Stimulated activated CD4-positive, alpha-beta T cell treated with anti-CD3 and anti-CD28 coated beads, Interleukin-2, amount 100 ng/mL, for 4 hours (primary cell): ENCODE results near the gene ZNF423.

Experiments
- DNase-seq: peaks from one replicate; pipeline ENCODE4 v3.0.0-alpha.2; 2020; ENCODE audit warnings: low read depth

ZNF423 gene

DNA sequence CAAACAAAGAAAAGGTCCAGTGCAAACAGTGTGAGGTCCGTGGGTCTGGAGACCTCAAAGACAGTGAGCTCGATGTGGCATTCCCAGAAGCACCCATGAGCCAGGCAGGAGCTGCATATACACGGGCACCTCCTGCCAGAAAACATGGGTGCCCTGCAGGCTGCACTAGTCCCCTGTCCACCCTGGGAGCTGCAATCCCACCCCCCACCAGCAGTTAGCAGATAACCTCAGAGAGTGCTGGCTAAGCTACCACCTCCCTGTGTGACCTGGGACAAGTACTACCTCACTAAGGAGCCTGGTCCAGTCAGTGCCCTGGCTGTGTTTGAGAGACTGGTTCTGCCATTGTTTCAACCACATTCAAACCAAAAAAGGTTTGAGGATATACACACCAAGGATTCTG, 135.7 kb downstream of the ZNF423 start:
- DNase-seq: no peak

DNA sequence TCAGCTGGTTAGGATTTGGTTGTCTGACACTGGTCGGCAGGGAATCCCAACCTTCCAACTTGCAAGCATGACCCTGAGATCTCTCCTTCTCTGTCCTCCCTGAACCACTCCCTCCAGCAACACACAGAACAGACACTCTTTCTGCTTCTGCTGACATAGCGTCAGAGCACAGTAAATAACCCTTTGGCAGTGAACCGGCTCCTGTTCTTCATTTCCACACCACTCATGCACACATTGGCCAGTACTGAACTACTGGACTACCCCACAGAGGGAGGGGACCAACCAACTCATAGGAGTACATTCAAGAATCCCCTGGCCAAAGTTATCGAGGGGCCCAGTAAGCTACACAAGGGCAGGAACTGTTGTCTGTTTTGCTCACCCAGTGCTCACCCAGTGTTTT, 138.2 kb downstream of the ZNF423 start:
- no peak for DNase-seq

DNA sequence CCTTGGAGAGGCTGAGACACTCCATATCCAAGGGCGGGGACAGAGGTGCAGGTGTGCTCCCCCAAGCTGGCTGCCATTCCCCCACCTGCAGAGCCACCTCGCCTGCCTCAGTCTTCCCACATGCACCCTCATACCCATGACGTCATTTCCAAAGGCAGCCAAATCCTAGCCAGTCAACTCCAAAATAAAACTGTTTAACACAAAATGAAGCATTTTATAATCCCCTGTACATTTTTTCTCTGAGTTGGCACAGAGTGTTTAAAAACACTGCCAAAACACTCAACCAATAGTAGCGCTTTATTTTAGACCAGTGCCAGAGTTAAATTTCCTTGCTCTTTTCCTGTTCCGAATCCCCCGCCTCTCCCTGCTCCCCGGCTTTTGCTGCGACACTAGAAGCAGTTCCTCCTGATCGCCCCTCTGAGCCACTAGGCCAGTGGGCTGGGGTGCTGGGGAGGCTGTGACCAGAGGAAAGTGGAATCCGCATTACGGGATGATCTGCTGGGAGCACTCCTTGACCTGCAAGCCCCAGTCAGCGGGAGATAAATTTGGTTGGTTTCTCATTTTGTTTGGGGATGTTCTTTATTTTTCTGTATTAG, 139.5 kb downstream of the ZNF423 start:
- DNase-seq: no peak

DNA sequence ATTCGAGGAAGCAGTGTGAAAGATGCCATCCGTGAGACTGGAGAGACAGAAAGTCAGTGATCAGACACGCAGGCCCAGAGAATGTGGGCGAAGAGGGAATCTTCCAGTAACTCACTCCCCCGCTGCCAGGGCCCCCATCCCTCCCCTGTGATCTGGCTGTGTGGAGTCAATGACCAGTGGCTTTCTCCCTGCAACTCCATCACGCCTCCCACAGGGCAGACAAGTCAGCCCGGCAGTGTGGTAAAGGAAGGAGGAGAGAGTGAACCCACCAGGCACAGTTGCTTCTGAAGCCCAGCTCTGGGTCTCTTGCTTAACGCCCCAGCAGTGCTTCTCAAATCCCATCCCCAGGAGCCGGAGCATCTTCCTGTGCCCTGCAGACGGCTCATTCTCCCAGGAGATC, 142.1 kb downstream of the ZNF423 start:
- DNase-seq: no peak

DNA sequence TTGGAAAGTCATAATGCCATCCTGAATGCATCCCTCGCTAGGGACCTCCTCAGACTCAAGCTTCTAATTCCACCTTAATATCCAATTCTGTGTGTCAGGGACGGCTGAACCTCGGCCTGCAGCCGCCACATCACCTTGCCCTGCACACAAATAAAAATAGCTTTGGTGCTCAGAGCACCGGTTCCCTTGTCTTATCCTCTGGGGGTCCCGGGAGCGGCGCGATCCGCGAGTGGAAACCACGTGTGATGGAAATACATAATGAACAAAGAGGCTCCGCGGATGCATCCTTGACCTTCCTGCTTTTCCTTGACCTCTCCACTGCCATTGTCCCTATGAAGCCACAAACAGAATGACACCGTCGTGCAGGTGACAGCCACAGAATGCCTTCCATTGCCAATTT, 143.4 kb downstream of the ZNF423 start:
- no peak for DNase-seq

DNA sequence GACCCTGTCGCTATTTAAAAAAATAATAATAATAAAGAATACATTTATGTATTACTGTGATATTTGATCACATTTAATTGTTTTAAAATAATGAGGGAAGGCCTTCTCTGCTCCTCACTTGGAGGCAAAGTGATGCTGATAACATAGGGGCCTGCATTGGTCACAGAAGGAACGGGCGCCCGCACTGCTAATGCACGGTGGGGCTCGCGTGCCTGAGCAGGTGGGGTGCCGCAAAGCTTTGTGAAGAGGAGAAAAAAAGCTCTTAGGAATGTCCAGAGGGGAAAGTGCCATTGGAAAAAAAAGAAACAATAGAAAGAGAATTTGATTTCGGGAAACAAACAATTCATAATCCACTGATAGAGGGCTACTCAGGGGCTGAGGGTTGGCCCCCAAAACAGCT, 143.8 kb downstream of the ZNF423 start:
- no peak for DNase-seq

DNA sequence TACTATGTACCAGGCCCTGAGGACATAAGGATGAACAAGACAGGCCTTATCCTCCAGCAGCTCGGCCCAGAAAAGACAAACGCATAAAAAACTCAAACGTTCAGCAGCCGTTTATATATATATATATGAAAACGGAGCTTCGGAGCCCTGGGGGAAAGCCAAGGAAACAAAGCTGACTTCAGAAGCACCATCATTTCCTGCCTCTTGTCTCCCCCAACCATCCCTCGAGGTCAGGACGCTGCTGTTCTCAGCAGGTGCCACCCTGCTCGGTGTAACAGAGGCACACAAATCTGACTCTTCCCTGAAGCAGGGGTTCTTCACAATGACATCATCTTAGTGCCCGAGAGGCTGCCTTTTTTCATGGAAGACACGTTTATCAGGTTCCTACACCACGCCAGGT, 146.9 kb downstream of the ZNF423 start:
- DNase-seq: no peak

DNA sequence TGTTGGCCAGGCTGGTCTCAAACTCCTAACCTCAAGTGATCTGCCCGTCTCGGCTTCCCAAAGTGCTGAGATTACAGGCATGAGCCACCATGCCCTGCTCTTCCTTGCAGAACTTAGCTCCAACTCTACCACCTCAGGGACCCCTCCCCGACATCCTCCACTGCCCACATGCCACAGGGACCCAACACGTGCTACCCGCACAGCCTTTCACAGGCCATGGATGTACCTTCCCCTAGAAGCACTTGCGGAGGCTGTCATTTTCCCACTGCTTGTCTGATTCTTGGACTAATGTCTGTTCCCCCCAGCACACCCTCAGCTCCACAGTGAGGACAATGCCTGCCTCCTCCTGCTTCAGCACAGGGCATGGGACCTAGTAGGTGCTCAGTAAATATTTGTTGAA, 147.4 kb downstream of the ZNF423 start:
- no peak for DNase-seq

DNA sequence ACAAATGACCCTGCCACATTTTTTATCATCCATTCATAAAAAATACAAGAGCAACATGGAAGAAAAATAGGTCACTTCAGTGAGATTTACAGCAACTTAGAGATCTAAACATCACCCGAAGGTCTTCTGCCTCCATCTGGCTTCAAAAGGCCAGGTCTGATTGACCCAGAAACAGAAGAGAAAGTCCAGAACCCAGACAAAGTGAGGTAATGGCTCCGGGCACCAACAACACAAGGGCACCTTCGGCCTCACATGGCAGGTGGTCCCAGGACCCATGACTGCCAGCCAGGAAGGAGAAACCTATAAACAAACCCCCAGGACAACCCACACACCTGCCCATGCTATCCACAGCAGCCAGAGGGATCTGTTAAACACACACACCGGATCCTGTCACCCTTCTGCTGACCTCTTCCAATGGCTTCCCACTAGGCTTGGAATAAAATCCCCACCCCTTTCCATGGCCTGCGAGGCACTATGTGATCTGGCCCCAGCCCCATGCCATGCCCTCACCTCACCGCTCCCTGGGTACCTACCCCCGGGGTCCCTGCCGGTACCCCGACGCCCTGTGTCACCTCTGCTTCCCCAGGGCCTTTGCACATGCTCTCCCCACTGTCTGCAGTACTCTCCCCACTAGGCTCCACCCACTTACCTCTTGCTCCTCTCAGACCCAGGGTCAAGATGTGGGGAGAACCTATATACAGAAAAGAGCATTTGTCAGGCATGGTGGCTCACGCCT, 149.1 kb downstream of the ZNF423 start:
- DNase-seq: no peak

DNA sequence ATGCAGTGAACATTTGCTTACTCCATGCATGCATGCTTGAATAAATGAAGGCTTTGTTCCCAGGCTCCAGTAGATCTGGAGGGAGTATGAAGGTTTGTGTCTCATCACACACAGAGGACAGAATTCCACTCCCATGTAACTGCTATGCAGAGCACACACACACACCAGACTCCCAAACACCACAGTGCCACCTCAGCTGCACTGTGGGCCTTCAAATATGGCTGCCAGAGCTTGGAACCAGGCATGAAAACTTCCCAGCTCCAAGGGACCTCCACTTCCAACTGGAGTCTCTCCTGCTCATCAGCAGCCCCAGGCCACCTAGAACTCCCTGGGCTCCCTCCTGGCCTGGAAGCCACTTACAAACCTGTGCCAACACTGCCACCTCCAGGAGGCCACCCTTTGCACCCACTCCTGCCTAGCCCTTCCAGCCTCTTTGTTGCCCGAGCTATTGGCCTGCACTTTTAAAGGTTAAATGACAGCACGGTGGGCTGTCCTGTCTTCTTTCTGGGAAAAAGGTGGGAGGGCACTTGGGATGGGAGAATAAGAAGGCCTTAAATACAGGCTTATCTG, 151.2 kb downstream of the ZNF423 start:
- no peak for DNase-seq

DNA sequence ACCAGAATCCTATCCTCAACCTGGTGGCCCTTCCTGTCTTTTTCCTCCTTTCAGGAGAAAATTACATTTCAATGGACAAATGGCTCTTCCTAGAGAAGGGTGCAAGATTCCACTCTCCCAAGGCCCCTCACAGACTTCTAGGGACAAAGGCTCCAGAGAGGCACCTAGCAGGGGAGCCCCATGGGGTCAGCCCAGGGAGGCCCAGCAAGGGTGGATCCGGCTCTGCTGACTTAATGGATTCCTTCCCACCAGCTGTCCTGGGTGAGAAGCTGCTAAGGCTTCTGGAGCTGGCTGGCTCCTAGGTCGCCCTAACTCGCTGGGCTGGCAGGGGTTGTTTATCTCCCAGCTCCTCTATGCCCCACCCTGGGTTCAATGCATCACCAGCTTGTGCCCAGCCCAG, 152.4 kb downstream of the ZNF423 start:
- no peak for DNase-seq

DNA sequence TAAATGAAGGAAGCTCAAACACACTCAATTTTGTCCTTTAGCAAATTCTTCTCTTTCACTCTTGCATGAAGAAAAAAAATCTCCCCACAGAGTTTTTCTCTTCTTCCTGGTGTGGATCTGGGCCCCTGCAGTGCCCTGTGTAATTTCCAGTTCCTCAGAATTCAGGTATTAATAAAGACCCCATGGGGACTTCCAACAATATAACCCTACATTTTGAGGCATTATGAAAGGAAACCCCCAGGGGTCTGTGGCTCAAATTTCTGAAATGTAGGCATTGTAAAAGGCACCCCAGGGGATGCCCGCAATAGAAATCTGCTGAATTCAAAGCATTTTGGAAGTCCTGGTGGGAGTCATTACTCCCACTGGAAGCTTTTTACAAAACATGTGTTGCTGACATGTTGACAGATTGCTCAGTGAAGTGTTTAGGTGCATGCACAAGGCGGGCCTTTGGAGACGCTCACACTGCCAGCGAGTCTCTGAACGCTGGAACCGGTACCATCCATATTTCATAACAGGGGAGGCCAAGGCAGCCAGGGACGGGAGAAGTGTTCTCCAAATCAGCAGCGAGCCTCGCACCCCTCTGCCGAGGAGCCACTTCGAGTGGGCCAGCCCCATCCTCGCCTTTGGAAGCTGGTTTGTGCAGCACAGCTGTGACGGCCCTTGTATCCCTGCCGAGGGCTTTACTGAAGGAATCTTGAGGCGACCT, 154.0 kb downstream of the ZNF423 start:
- DNase-seq: no peak

DNA sequence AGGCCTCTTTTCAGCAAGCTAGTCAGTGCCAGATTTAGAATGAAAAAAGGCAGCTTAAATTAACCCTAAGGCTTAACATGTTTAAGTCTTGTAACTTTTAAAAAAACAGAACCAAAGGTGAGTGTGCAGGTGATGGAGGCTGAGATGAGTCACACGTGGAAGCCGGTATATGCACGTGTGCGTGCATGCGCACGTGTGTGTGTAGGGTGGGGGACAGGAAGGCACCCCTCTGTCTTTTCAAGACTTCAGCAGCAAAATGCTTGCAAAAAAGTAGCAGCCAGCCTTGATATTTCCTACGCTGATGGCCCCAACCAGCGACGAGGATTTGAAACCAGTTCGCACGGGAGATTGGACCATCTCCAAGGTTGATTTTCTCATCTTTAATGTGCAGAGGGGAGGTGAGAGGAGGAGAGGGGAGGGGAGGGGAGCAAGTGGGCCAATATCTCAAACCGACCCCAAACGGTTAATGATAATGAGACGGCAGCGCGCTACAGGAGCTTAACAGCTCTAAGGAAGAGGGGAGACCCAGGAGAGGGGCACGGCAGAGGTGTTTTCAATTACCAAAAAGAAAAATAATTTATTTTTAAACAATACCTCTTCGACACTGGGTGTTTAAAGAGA, 154.7 kb downstream of the ZNF423 start:
- no peak for DNase-seq

DNA sequence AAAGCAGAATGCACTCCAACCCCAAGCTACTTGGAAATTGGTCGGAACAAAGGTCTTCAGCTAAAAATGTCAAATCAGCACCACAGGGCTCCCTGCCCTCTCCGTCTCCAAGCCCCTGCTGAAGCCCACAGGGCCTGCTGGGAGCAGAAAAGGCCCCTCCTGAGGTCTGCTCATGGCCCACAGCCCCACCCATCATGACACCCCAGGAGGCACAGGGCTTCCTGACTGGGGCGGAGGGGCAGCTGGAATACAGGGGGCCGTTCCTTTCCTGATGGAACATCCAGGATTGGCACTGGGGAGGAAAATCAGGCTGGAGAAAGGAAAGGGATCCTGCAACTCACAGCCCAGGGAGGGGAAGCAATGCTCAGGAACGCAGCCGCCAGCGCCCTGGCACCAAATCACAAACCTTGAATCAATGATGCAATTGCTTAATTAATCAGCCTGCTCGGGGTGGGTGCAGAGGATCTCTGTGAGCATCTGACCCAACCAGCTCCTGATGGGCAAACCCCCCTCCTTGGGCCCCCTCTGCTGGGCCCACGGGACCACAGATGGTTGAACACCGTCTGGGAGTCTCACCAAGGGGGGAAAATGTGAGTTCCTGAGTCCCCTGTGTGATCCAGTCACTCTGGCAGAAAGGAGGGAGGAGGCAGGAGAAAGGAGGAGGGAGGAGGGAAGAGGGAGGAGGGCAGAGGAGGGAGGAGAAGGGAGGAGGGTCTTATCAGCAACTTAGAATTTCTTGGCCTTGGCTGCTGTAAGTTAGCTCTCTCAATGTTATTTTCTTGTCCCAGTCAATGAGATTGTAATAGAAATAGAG, 155.5 kb downstream of the ZNF423 start:
- no peak for DNase-seq

DNA sequence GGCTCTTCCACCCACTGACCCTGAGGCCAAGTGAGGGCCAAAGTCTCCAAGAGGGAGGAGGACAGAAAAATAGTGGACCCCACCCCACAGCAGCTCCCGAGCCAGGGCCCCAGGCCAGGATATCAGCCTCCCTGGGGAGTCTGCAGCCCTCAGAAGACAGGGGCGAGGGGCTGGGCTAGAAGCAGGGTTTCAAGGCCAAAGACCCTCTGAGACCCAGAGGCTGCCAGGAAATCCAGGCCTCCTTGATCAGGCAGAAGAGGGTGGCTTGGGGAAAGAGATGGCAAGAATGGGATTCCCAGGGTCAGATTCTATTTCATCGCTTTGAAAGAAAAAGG, 156.1 kb downstream of the ZNF423 start:
- DNase-seq: no peak

DNA sequence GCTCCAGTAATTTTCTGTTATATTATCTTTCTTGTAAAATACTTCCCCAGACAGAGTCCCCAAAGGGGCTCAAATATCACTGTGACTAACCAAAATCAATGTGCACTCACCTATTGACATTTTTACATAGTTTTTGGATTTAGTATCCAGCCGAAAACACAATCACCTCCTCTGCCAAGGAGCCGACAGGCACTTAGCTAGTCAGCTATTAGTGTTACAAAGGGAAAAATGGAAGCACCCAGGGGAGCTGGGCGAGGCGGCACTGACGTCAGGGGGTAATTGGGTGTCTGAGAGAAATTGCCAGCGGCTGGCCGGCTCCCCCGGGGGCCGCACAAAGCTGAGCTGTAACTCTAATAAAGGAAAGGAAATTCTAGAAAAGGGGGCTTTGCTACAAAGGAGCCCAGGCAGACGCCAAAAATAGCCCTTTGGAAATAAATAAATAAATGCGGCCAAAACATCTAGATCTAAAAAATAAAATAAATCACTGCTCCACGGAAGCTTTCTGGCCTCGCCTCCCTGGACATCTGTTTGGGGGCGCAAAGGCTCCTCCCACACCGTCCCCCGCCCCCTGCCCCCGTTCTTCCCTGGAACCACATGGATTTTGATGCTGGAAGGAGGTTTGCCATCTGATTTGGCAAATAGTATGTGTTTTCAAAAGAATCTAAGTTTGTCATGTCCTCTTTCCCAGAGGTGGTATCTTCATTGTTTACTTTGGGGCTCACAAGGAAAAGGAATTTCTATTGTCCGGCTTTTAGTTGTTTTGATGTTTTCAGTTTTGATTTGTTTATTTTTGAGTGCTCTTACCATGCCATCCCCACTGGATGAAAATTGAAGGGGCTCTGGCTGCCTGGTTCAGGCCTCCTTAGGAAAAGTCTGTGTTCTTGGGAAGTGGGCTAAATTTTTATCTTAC, 156.7 kb downstream of the ZNF423 start:
- no peak for DNase-seq

DNA sequence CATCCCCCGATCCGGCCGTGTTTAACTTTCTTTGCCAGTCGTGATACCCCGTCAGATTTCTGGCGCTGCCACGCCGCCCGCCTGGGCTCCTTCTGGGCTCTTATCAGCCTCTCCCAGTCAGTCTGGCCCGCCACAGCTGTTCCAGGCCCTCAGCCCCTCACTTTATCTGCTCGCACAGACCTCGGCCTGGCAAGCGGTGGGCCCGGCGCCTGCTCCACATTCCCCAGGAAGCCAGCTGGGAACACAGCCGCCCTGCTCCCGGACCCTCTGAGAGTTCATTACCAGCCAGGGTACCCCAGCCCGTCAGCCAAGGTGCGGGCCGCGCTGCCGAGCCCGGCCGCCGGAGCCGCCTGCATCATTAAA, 157.5 kb downstream of the ZNF423 start:
- no peak for DNase-seq

DNA sequence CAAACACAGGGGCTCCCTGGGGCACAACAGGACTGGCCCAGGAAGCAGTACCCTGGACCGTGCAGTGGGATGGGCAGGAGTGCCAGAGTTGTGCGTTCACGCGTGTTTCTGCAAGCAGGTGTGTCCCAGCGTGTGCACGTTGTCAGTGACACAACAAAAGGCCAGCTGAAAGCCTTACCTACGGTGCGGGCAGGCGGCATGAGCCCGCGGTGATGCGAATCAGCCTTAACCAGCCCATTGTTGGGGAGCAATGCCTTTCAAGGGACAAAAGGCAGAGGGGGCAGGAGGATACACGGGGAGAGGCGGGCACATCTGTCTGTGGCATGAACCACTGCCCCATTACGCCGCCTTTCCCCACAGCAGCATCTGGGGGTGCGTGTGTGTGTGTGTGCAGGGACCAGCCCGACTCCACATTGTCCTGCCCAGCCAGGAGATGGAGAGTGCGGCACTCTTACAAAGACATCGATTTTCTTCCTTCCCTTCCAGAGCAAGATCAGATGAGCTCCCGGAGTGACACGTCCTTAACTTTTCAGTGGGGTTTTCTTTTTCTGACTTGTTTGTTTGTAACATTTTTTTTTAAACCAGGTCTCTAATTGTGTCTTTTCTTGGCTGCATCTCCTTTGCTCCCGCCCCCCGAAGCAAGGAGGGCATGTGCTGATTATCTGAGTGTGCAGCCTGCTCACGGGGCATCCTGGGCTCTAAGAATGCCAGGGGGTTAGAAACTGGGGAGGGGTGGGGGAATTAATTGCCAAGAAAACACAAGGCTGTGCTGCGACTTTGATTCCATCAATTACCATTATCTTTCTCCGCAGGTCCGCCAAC, 158.1 kb downstream of the ZNF423 start:
- no peak for DNase-seq

DNA sequence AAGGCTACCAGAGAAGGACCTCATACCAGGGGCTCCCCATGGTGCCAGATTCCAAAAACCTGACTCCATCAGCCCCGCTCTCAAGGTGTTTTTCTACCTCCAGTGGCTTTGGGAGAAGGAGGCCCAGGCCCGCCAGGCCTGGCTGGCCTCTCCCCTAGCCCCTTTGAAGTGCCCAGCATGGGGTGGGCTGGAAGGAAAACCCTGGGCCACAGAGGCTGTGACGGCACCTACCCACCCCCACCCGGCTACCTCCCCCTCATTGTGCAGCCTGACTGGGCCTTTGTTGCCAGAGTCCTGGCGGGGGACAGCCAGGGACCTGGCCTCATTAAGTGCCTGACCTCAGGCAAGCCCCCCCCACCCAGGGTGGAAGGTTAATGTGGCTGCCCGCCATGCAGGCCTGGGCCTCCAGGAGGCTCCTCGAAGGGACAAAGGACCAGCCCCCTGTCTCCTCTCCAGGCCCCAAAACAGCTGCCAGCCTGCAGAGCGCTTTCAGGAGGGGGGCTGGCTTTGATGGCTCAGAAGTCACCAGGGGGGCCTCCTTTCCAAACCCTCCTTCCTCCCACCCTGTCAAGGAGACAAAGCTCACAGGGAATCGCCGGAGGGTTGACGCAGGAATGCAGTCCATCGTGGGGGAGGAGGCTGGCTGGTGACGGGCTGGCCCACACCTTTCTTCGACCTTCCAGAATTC, 159.4 kb downstream of the ZNF423 start:
- no peak for DNase-seq
